OCI-LY7 (cell line): ENCODE measurements around the gene ZFYVE28.

Experiments used
- EZH2phosphoT487 ChIP-seq: fragments of 200-600 bp; sonication (generic); IDR thresholded peaks from 2 replicates; pipeline ENCODE4 v1.6.1; 2018; ENCODE audit warnings: low read depth, borderline replicate concordance, mild to moderate bottlenecking, mixed run types, antibody characterized with exemption, low read length, moderate library complexity, mixed read lengths
- TF ChIP-seq, protein P1 (sequence below): fragments of 200-600 bp; sonication (generic); conservative IDR thresholded peaks from 2 replicates; pipeline ENCODE4 v1.5.1; 2014; ENCODE audit warnings: mild to moderate bottlenecking, antibody characterized with exemption, low read length, moderate library complexity, mixed read lengths

DNA sequence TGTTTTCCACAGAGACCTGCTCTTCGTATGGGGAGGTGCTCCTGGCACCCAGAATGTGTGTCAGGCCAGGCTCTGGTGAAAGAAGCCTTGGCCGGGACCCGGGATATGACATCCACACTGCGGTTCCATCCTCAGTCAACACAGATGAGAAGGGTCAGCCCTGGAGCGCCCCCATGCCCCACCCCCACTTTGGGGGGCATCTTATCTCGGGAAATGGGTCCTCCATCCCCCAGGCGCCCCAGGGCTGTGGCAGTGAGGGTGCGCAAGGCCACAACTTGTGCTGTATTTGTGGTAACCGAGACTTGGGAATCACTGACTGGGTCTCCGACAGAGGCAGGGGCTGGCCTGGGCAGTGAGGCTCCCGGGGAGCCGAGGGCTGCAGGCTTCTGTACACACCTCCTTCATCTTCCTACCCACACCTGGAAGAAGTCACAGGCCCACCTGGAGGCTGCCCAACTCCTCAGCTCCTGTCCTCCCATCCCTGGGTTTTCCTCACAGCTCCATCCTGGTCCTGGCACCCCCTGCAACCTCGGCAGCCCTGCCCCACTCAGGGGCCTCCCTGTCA, 8.3 kb upstream of the ZFYVE28 start:
- TF ChIP-seq, protein P1, sequence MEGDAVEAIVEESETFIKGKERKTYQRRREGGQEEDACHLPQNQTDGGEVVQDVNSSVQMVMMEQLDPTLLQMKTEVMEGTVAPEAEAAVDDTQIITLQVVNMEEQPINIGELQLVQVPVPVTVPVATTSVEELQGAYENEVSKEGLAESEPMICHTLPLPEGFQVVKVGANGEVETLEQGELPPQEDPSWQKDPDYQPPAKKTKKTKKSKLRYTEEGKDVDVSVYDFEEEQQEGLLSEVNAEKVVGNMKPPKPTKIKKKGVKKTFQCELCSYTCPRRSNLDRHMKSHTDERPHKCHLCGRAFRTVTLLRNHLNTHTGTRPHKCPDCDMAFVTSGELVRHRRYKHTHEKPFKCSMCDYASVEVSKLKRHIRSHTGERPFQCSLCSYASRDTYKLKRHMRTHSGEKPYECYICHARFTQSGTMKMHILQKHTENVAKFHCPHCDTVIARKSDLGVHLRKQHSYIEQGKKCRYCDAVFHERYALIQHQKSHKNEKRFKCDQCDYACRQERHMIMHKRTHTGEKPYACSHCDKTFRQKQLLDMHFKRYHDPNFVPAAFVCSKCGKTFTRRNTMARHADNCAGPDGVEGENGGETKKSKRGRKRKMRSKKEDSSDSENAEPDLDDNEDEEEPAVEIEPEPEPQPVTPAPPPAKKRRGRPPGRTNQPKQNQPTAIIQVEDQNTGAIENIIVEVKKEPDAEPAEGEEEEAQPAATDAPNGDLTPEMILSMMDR: no peak
- no peak for TF ChIP-seq EZH2phosphoT487
